ENCODE data around the gene ZNF71. TPM values are rescaled to one million over a fixed set of nuclear protein-coding genes. Genes with fewer than 3 reads are reported as not detected.

The ZNF71 gene
- total RNA-seq, 1 experiment from 2014 or later, result 8.0 TPM

- TF ChIP-seq ZNF425 (CRISPR knock-in tag; conservative IDR thresholded peaks at IDR 0.05) (no peak), JUN (CRISPR knock-in tag; IDR thresholded peaks at IDR 0.05) (0 out of 2 replicates have a peak, but pooled peaks have one; percentile 40)
Measured at GRCh38 chr19:56594783-56595547, at the start of gene ZNF71 (continued).

- H3K9me3 Mint-ChIP-seq, result peaks cover 71% of the 10 kb centered on the region
- no peaks in the 10 kb centered on the region; the same call in none of the 2 replicates for H3K27me3 Mint-ChIP-seq (ENCODE audit: low read depth)
- DNase-seq (ENCODE audit: low spot score) (peak; percentile 46), ATAC-seq (peak; percentile 85)
- ChIA-PET CTCF (no interaction called here), POLR2A (no interaction called here)
- H3K36me3 Mint-ChIP-seq, result peaks cover 64% of the 10 kb centered on the region
- H3K4me1 Mint-ChIP-seq, result no peaks in the 10 kb centered on the region
- no peak overlapping the region for H3K4me3 Mint-ChIP-seq
- no peak overlapping the region for H3K27ac Mint-ChIP-seq
- TF ChIP-seq CTCF (IDR thresholded peaks at IDR 0.05) (peak; percentile 43; the same call in 1 of the 2 replicates), CBFB (CRISPR knock-in tag; IDR thresholded peaks at IDR 0.05; ENCODE audit: low read depth) (no peak), HMGA2 (CRISPR knock-in tag; IDR thresholded peaks at IDR 0.05) (no peak)
Measured at GRCh38 chr19:56547535-56547934, 47.6 kb upstream of the ZNF71 start.

- no peak for TF ChIP-seq NR1H2 (CRISPR knock-in tag; IDR thresholded peaks at IDR 0.05)
- TF ChIP-seq CREB1 (CRISPR knock-in tag; IDR thresholded peaks at IDR 0.05), result no peak
- no peak for TF ChIP-seq NR2C2 (CRISPR knock-in tag; IDR thresholded peaks at IDR 0.05)
- Mint-ChIP-seq H3K27ac (no peak overlapping the region), H3K4me1 (no peaks in the 10 kb centered on the region), H3K27me3 (ENCODE audit: low read depth) (peaks cover 7% of the 10 kb centered on the region), H3K9me3 (peaks cover 75% of the 10 kb centered on the region), H3K4me3 (no peak overlapping the region), H3K36me3 (peaks cover 66% of the 10 kb centered on the region)
- CTCF ChIA-PET, result no interaction called here
- DNase-seq (ENCODE audit: low spot score), result no peak
- POLR2A ChIA-PET, result no interaction called here
- no peak for ATAC-seq
Measured at GRCh38 chr19:56554272-56554869, 40.7 kb upstream of the ZNF71 start.

- Mint-ChIP-seq H3K27ac (no peak overlapping the region), H3K4me1 (peaks cover 1% of the 10 kb centered on the region), H3K4me3 (no peak overlapping the region), H3K9me3 (peaks cover 79% of the 10 kb centered on the region), H3K27me3 (ENCODE audit: low read depth) (peaks cover 6% of the 10 kb centered on the region), H3K36me3 (peaks cover 59% of the 10 kb centered on the region)
- POLR2A ChIA-PET, result no interaction called here
- CTCF ChIA-PET, result no interaction called here
- DNase-seq (ENCODE audit: low spot score) (no peak), ATAC-seq (no peak)
- TF ChIP-seq IRF2 (CRISPR knock-in tag; IDR thresholded peaks at IDR 0.05; ENCODE audit: borderline replicate concordance, low read depth) (no peak), ZNF423 (CRISPR knock-in tag; IDR thresholded peaks at IDR 0.05) (no peak), ZMAT4 (CRISPR knock-in tag; IDR thresholded peaks at IDR 0.05) (no peak), ZNF121 (CRISPR knock-in tag; IDR thresholded peaks at IDR 0.05) (no peak), MLX (CRISPR knock-in tag; IDR thresholded peaks at IDR 0.05) (no peak), ZNF232 (CRISPR knock-in tag; IDR thresholded peaks at IDR 0.05) (no peak), CREB1 (CRISPR knock-in tag; IDR thresholded peaks at IDR 0.05) (no peak), RELA (CRISPR knock-in tag; IDR thresholded peaks at IDR 0.05; ENCODE audit: borderline replicate concordance) (no peak), NFYB (CRISPR knock-in tag; conservative IDR thresholded peaks at IDR 0.05; ENCODE audit: low read depth) (no peak), ARID4B (CRISPR knock-in tag; IDR thresholded peaks at IDR 0.05; ENCODE audit: borderline replicate concordance) (no peak), GTF2I (CRISPR knock-in tag; conservative IDR thresholded peaks at IDR 0.05) (no peak), NR1H2 (CRISPR knock-in tag; IDR thresholded peaks at IDR 0.05) (no peak)
Measured at GRCh38 chr19:56562766-56563165, 32.3 kb upstream of the ZNF71 start.

Data from WTC11 (cell line).